ENCODE measurements around the gene RBKS. TPM values are rescaled to one million over a fixed set of nuclear protein-coding genes. Genes with fewer than 3 reads are reported as not detected.

Gene RBKS
- total RNA-seq, 2 experiments from 2014 or later = 7.2 to 8.9 TPM

GRCh38 chr2:27735263-27735904 lies 154.8 kb downstream of the RBKS start:
- Mint-ChIP-seq H3K36me3 (ENCODE audit: low read depth) (peaks cover 4% of the 10 kb centered on the region), H3K9me3 (peaks cover 4% of the 10 kb centered on the region), H3K4me3 (peak overlapping the region; percentile 57), H3K4me1 (ENCODE audit: low read depth) (peaks cover 14% of the 10 kb centered on the region), H3K27ac (peak overlapping the region; percentile 78), H3K27me3 (no peaks in the 10 kb centered on the region)
- CTCF ChIA-PET = interaction anchor here (2.0 kb wide), 3 partner anchors 12 to 31 kb away, joined by 5 to 11 read pairs (median 8); no protein-coding TSS in a partner anchor
- ATAC-seq = peak; percentile 94
- intact Hi-C loops (cut with micrococcal nuclease) = no loop called here
- peak; percentile 82 for DNase-seq
- POLR2A ChIA-PET = interaction anchor here (1.3 kb wide), 1 partner anchor 10 kb away, joined by 6 read pairs; no protein-coding TSS in a partner anchor
- TF ChIP-seq CTCF (IDR thresholded peaks at IDR 0.05) = no peak

GRCh38 chr2:27734305-27734704 lies 155.9 kb downstream of the RBKS start:
- intact Hi-C loops (cut with micrococcal nuclease) = no loop called here
- H3K27me3 Mint-ChIP-seq = no peaks in the 10 kb centered on the region
- peaks cover 14% of the 10 kb centered on the region for H3K4me1 Mint-ChIP-seq (ENCODE audit: low read depth)
- POLR2A ChIA-PET = no interaction called here
- TF ChIP-seq CTCF (IDR thresholded peaks at IDR 0.05) = no peak
- H3K36me3 Mint-ChIP-seq (ENCODE audit: low read depth) = peaks cover 4% of the 10 kb centered on the region
- no peak for DNase-seq
- CTCF ChIA-PET = no interaction called here
- H3K9me3 Mint-ChIP-seq = peaks cover 4% of the 10 kb centered on the region
- H3K27ac Mint-ChIP-seq = no peak overlapping the region
- H3K4me3 Mint-ChIP-seq = no peak overlapping the region
- ATAC-seq = no peak

Other genes with a start within 250 kb of the RBKS start
- gene SUPT7L, start 226.8 kb downstream of the RBKS start, total RNA-seq = 10 to 100 TPM; 21.8 to 22.6 TPM
- 10 to 100 TPM; 19.1 to 19.3 TPM for gene SLC4A1AP, start 226.5 kb downstream of the RBKS start, total RNA-seq
- gene MRPL33, start 118.7 kb downstream of the RBKS start, total RNA-seq = 10 to 100 TPM; 54.6 to 59.2 TPM
- gene BABAM2, start 342 bp upstream of the RBKS start, total RNA-seq = 10 to 100 TPM; 66.8 to 68.4 TPM

Measured in activated CD8-positive, alpha-beta T cell treated with anti-CD3 and anti-CD28 coated beads for 36 hours (primary cell).